ENCODE data around the gene EHD4.

Gene EHD4

DNA sequence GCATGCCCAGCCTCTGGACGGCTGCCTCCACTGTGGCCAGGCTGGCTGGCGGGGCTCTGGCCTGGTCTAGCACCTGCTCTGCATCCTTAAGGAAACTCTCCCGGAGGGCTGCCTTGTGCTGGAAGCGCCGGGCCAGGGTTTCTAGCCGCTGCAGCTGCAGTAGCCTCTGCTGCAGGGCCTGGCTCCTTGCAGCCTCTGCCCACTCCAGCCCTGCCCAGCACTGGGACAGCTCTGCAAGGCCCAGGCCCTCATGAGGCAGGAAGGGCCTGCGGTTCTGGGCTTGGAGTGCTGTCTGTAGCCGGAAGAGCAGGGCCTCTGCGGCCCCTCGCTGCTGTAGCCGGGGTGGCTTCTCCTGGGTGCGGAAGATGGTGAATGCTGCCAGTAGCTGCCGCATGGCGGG lies 86.5 kb downstream of the EHD4 start:
- Histone ChIP-seq H3K27ac (ENCODE audit: low read length) (no peak overlapping the region), H3K4me2 (ENCODE audit: insufficient read depth, low read length) (no peak overlapping the region), H4K20me1 (ENCODE audit: insufficient read depth, low read length) (no peaks in the 10 kb centered on the region), H3K4me1 (ENCODE audit: insufficient read depth, low read length) (no peaks in the 10 kb centered on the region), H3K27me3 (ENCODE audit: insufficient read depth, low read length, poor library complexity) (no peaks in the 10 kb centered on the region), H3K79me2 (ENCODE audit: insufficient read depth, low read length) (no peaks in the 10 kb centered on the region), H3K9me3 (ENCODE audit: insufficient read depth, low read length, severe bottlenecking) (no peaks in the 10 kb centered on the region), H3K4me3 (ENCODE audit: low read depth in 1 of 2, low read length in 2 of 2) (no peak overlapping the region), H3K9ac (ENCODE audit: low read depth, low read length) (no peak overlapping the region), H3K36me3 (ENCODE audit: insufficient read depth, low read length) (no peaks in the 10 kb centered on the region), H2AFZ (ENCODE audit: low read depth, low read length) (no peak overlapping the region)
- no peak for ATAC-seq (ENCODE audit: insufficient read depth, low read depth)
- DNase-seq, result no peak
- TF ChIP-seq, protein P1, sequence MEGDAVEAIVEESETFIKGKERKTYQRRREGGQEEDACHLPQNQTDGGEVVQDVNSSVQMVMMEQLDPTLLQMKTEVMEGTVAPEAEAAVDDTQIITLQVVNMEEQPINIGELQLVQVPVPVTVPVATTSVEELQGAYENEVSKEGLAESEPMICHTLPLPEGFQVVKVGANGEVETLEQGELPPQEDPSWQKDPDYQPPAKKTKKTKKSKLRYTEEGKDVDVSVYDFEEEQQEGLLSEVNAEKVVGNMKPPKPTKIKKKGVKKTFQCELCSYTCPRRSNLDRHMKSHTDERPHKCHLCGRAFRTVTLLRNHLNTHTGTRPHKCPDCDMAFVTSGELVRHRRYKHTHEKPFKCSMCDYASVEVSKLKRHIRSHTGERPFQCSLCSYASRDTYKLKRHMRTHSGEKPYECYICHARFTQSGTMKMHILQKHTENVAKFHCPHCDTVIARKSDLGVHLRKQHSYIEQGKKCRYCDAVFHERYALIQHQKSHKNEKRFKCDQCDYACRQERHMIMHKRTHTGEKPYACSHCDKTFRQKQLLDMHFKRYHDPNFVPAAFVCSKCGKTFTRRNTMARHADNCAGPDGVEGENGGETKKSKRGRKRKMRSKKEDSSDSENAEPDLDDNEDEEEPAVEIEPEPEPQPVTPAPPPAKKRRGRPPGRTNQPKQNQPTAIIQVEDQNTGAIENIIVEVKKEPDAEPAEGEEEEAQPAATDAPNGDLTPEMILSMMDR (IDR thresholded peaks at IDR 0.05; ENCODE audit: borderline replicate concordance, extremely low read depth, low read length, poor library complexity, severe bottlenecking), result no peak
- no peak for TF ChIP-seq EZH2 (IDR thresholded peaks at IDR 0.05; ENCODE audit: borderline replicate concordance, low read depth, low read length, severe bottlenecking)

DNA sequence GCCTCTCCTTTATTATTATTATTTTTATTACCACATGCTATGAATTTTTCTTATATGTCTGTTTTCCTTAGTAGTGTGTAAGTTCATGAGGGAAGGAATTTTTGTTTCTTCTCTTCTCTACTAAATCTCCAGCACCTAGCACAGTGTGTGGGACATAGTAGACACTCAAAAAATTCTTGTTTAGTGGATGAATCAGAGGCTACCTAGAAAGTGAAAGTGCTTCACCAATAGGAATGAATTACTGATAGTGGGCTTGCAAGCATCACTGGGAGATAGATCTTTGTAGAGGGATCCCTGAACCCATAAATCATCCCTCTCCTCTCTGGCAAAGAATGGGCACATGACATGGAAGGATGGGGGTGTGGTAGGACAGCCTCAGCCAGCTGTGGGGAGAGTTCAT lies 87.0 kb downstream of the EHD4 start:
- no peak for ATAC-seq (ENCODE audit: insufficient read depth, low read depth)
- no peaks in the 10 kb centered on the region for H4K20me1 ChIP-seq (ENCODE audit: insufficient read depth, low read length)
- H3K9me3 ChIP-seq (ENCODE audit: insufficient read depth, low read length, severe bottlenecking), result no peaks in the 10 kb centered on the region
- TF ChIP-seq EZH2 (IDR thresholded peaks at IDR 0.05; ENCODE audit: borderline replicate concordance, low read depth, low read length, severe bottlenecking), result no peak
- no peak overlapping the region for H3K9ac ChIP-seq (ENCODE audit: low read depth, low read length)
- H2AFZ ChIP-seq (ENCODE audit: low read depth, low read length), result no peak overlapping the region
- H3K4me1 ChIP-seq (ENCODE audit: insufficient read depth, low read length), result no peaks in the 10 kb centered on the region
- no peak overlapping the region for H3K27ac ChIP-seq (ENCODE audit: low read length)
- no peak overlapping the region for H3K4me3 ChIP-seq (ENCODE audit: low read depth in 1 of 2, low read length in 2 of 2)
- H3K4me2 ChIP-seq (ENCODE audit: insufficient read depth, low read length), result no peak overlapping the region
- H3K27me3 ChIP-seq (ENCODE audit: insufficient read depth, low read length, poor library complexity), result no peaks in the 10 kb centered on the region
- DNase-seq, result no peak
- H3K79me2 ChIP-seq (ENCODE audit: insufficient read depth, low read length), result no peaks in the 10 kb centered on the region
- H3K36me3 ChIP-seq (ENCODE audit: insufficient read depth, low read length), result no peaks in the 10 kb centered on the region

DNA sequence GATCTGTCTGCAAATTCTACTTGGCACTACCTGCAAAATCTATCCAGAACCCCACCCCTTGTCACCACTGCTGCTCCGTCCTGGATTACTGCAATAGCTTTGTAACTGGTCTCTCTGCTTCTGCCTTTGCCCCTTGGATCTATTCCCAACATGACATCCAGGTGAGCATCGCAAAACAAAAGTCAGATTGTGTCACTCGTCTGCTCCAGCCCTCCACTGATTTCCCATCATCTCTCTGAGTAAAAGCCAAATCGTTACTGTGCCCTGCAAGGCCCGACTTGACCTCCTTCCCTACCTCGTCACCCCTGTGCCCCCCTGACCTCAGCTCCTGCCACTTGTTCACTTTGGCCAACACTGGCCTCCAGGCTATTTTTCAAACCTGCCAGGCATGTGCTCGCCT lies 87.9 kb downstream of the EHD4 start:
- ATAC-seq (ENCODE audit: insufficient read depth, low read depth), result no peak

DNA sequence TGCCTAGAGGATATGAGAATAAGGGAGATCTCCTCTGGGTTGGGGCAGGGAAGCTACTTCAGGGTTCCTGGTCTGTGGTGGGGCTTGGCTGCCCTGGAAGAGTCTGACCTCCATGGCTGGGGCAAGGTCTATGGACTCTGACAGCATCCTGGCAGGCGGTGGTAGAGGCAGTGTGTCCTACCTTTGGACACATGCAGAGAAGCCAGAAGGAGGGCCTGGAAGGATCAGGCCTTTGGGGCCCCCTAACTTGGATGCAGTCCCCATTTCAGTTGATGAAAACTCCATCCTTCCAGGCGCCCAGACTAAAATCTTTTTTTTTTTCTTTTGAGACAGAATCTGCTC lies 88.9 kb downstream of the EHD4 start:
- H4K20me1 ChIP-seq (ENCODE audit: insufficient read depth, low read length), result no peaks in the 10 kb centered on the region
- H3K4me3 ChIP-seq (ENCODE audit: low read depth in 1 of 2, low read length in 2 of 2), result no peak overlapping the region
- no peaks in the 10 kb centered on the region for H3K79me2 ChIP-seq (ENCODE audit: insufficient read depth, low read length)
- H3K9me3 ChIP-seq (ENCODE audit: insufficient read depth, low read length, severe bottlenecking), result no peaks in the 10 kb centered on the region
- no peaks in the 10 kb centered on the region for H3K36me3 ChIP-seq (ENCODE audit: insufficient read depth, low read length)
- DNase-seq (no peak), ATAC-seq (ENCODE audit: insufficient read depth, low read depth) (no peak)
- no peak overlapping the region for H3K4me2 ChIP-seq (ENCODE audit: insufficient read depth, low read length)
- TF ChIP-seq, protein P1 (IDR thresholded peaks at IDR 0.05; ENCODE audit: borderline replicate concordance, extremely low read depth, low read length, poor library complexity, severe bottlenecking), result no peak
- no peak for TF ChIP-seq EZH2 (IDR thresholded peaks at IDR 0.05; ENCODE audit: borderline replicate concordance, low read depth, low read length, severe bottlenecking)
- no peaks in the 10 kb centered on the region for H3K4me1 ChIP-seq (ENCODE audit: insufficient read depth, low read length)
- H2AFZ ChIP-seq (ENCODE audit: low read depth, low read length), result no peak overlapping the region
- H3K27me3 ChIP-seq (ENCODE audit: insufficient read depth, low read length, poor library complexity), result no peaks in the 10 kb centered on the region
- no peak overlapping the region for H3K9ac ChIP-seq (ENCODE audit: low read depth, low read length)
- no peak overlapping the region for H3K27ac ChIP-seq (ENCODE audit: low read length)

More for the DNA sequence above, 87.9 kb downstream of the EHD4 start:
- no peak for TF ChIP-seq EZH2 (IDR thresholded peaks at IDR 0.05; ENCODE audit: borderline replicate concordance, low read depth, low read length, severe bottlenecking)
- TF ChIP-seq, protein P1 (IDR thresholded peaks at IDR 0.05; ENCODE audit: borderline replicate concordance, extremely low read depth, low read length, poor library complexity, severe bottlenecking), result no peak
- H3K9ac ChIP-seq (ENCODE audit: low read depth, low read length), result no peak overlapping the region
- no peaks in the 10 kb centered on the region for H4K20me1 ChIP-seq (ENCODE audit: insufficient read depth, low read length)
- H3K79me2 ChIP-seq (ENCODE audit: insufficient read depth, low read length), result no peaks in the 10 kb centered on the region
- no peaks in the 10 kb centered on the region for H3K4me1 ChIP-seq (ENCODE audit: insufficient read depth, low read length)
- no peak for DNase-seq
- no peak overlapping the region for H2AFZ ChIP-seq (ENCODE audit: low read depth, low read length)
- H3K9me3 ChIP-seq (ENCODE audit: insufficient read depth, low read length, severe bottlenecking), result no peaks in the 10 kb centered on the region
- no peak overlapping the region for H3K27ac ChIP-seq (ENCODE audit: low read length)
- H3K27me3 ChIP-seq (ENCODE audit: insufficient read depth, low read length, poor library complexity), result no peaks in the 10 kb centered on the region
- H3K36me3 ChIP-seq (ENCODE audit: insufficient read depth, low read length), result no peaks in the 10 kb centered on the region
- H3K4me2 ChIP-seq (ENCODE audit: insufficient read depth, low read length), result no peak overlapping the region
- no peak overlapping the region for H3K4me3 ChIP-seq (ENCODE audit: low read depth in 1 of 2, low read length in 2 of 2)

All from DND-41 (cell line).